NCI-H345 (cell line): ENCODE results near the gene OR14I1.

Experiments used
- DNase-seq: peaks from one replicate; lab custom pipeline; 2025; lab: John Stamatoyannopoulos, UW

Gene OR14I1

GRCh38 chr1:248702714-248703113 is at the start of gene OR14I1:
Gene OR14I1, minus strand, starts transcription at chr1:248702766.
- DNase-seq: no peak

DNA sequence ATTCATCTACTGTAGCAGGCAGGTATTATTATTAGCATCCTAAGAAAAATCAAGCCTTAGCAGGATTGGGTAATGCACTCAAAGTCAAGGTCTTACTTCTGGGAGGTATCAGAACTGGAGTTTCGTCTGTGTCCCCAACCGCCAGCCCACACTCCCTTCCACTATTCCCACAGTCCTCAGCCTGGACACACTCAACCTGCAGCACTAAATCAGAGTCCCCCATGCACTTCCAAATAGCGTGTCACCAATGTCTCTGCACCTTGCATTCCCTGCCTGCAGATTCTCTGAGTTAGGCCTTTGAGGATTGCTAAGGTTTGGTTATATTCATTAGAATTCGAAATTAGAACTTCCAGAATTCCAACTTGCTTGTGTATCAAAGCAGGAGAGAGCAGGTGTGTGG is 49.1 kb upstream of the OR14I1 start:
- DNase-seq: no peak

- DNase-seq: no peak
Observed at GRCh38 chr1:248751142-248751541, 48.6 kb upstream of the OR14I1 start.

DNA sequence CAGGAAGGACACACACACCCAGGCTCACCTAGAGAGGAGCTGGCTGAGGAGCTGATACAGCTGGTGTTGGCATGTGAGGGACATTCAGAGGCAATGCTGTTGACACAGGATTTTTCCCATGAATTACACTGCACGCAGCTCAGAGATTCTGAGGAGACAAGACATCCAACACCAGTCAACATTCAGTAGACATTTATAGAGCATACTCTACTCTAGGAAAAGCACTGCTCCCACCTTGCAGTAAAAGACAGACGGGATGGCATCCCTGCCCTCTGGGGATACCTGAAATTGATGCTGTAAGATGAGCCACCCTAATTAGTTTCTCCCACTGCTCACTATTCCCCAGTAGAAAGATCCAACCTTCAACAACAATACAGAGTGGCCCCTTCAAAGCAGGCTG is 47.9 kb upstream of the OR14I1 start:
- DNase-seq: no peak

GRCh38 chr1:248748211-248748610 is 45.6 kb upstream of the OR14I1 start:
- no peak for DNase-seq

- DNase-seq: no peak
Observed at GRCh38 chr1:248740876-248741275, 38.3 kb upstream of the OR14I1 start.

DNA sequence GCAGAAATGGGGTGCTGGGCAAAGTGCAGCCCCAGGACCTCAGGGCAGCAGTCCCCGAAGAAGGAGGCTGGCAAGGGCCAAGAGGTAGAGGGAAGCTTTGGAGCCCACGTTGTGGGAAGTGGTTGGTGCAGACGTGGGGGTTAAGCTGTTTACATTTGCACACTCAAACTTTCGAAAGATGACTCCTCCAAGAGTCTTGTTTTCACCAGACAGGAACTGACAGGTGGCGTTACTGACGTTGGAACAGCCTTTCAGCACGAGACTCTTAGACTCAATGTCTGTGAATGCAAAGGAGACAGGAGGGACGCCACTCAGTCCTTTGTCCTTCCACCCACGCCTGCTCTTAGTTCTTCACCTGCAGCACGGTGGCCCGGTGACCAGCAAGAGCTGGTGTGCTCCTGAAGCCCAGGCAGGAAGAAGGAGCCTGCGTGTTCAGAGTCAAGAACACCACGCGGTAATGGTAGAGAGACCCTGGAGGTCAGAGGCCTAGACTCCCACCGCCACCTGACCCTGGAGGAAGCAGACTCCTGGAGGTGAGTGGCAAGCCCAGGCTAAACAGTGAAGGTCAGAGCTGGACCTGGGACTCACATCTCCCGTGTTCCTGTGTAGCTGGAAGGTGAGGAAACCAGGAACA is 37.1 kb upstream of the OR14I1 start:
- no peak for DNase-seq

DNA sequence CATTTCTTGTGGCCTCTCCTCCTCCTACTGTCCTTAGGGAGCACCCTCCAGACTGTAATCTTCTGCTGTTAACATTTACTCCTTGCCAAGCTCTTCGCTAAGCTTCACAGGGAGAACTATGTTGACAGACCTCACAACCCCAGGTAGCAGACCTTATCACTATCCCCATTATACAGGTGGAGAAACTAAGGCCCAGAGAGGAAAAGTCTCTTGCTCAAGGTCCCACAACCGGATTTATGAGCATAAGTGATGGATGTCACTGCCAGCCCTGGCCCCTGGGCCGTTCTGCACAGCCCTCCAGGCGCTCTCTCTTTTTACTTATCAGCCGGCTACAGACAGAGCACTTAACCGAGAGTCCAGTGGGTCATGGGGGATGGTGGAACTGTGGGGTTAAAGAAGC is 34.9 kb upstream of the OR14I1 start:
- no peak for DNase-seq

DNA sequence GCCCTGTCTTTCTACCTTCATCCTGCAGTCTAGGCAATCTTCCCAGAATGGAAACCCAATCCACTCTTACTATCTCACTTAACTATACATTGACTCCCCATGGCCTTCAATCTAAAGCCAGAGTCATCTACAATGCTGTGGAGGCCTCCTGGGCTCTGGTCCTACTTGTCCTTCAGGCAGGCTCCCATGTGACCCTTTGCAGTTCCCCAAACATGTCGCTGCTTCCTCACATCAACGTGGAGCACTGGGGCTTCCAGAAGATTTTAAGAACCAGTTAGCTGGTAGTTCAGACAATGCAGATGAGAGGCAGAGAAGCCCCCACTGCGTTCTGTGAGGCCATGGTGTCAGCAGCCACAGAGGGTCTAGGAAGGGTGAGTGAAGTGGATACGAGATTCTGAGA is 34.4 kb upstream of the OR14I1 start:
- DNase-seq: no peak

GRCh38 chr1:248733566-248733965 is 31.0 kb upstream of the OR14I1 start:
- no peak for DNase-seq

DNA sequence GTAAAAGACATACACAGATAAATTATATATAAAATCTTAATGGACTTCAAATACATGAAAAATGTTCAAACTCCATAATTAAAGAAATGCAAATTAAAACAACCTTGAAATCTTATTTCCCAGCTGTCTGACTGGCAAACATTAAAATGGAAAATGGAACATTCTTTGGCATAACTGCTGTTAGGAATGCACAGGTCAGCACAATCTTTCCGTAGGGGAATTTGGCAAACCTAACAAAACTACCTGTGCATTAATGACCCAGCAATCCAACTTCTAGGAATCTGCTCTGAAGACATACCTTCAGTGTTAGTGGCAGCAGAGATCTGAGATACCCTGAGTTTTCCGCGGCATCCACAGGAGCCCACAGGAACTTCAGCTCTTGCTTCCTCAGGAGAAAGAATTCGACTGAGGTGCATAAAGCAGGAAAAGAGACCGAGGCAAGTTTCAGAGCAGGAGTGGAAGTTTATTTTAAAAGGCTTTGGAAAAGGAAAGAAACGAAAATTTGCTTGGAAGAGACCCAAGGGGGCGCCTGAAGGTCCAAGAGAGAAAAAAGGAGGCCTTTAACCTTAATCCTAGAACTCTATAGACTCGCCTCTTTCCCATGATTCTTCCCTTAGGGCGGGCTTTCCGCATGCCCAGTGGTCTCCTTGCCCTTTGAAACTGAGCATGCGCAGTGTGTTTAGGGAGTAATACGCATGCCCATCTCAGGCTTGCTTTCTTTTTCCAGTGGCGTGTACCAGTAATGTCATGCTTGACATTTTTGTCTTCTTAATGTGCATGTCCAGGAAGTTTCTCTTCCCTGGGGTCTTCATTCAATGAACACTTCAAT is 28.2 kb upstream of the OR14I1 start:
- no peak for DNase-seq

- DNase-seq: no peak
Observed at GRCh38 chr1:248714248-248714647, 11.7 kb upstream of the OR14I1 start.

GRCh38 chr1:248710305-248710900 is 7.8 kb upstream of the OR14I1 start:
- no peak for DNase-seq

- DNase-seq: no peak
Observed at GRCh38 chr1:248704606-248705005, 2.0 kb upstream of the OR14I1 start.

GRCh38 chr1:248703674-248704073 is 1.1 kb upstream of the OR14I1 start:
- DNase-seq: no peak

GRCh38 chr1:248699099-248699498 is 3.5 kb downstream of the OR14I1 start:
- no peak for DNase-seq

- no peak for DNase-seq
Observed at GRCh38 chr1:248697907-248698306, 4.7 kb downstream of the OR14I1 start.

- DNase-seq: no peak
Observed at GRCh38 chr1:248696774-248697173, 5.8 kb downstream of the OR14I1 start.

DNA sequence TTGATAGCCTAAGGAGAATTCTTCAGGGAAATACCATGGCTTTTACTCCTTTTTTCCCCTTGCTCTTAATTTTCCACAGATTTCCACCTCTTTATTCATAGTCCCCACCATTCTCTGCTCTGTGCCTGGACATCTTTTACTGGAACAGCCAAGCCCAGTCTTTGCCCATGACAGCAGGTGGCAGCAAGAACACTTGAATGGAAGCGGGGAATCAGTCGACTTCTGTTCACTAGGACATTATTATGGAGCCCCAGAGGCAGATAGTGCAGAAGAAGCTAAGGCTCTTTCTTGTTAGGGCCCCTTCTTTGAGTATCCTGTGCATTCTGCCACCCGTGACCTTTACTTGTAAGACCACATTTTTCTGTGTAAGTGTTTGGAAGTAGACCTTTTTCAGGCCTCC is 6.3 kb downstream of the OR14I1 start:
- DNase-seq: peak; percentile 1

DNA sequence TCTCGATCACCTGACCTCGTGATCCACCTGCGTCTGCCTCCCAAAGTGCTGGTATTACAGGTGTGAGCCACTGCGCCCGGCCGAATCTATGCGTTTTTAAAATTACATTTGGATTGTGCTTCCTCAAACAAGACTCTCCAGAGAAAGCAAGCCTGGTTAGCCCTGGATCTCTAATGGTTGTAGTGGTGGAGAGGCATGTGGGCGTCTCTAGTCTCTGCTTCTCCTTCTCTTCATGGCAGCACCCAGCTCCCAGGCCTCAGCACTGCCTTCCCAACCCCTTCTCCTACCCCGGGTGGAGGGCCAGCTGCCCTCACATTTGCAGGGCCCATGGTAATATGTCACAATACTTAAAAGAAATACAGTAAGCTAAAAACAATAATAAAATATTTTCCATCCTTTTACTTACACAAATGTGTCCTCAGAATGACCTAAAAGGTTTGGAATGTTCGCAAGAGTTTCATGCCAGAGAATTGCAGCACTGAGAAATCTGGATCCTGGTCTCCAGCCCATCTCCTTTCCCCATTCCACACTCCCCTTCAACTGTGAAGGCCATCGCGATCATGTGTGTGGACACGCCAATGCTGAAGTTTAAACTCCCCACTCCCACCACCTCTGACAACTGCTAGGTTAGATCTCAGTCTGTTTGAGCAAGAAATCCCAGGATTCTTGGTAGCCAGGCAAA is 7.0 kb downstream of the OR14I1 start:
- no peak for DNase-seq

DNA sequence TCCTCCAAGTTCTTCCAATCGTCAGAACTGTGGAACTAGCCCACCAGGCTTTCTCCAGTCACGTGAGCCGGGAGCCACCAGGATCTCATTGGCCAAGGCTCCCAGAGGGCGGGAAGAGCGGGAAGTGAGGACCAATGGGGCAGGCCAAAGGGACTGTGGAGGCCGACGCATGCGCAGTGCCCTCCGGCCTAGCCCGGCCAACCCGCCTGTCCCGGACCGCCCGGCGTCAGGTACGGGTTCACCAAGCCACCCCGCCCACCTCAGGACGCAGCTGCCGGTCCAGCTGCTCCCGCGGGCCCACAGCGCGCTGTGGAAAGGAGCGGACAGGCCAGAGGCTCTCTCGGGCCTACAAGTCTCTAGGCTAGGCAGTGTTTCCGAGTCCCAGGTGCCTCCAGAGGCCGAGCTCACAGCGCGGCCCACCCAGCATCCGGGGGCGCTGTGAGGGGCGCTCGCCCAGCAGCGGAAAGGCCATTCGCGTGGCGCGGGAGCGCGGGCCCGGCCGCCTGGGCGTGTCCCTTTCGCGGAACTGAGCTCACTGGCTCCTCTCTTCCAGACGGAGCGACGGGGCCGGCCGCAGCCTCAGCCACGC is 10.9 kb downstream of the OR14I1 start:
- DNase-seq: no peak
